Epithelial cell of esophagus (primary cell): ENCODE results near the gene DCAKD.
"Not testable (repeated sequence)": the region's sequence is repeated elsewhere in the genome, so short reads cannot be mapped to it uniquely, and the experiment has no call there.

Experiments used
- DNase-seq: peaks from one replicate; pipeline ENCODE4 v3.0.0; 2010; ENCODE audit warnings: low read depth
- H3K4me3 ChIP-seq: 2 replicates; pipeline ENCODE4 v1.5.1; 2011; ENCODE audit warnings: mild to moderate bottlenecking, low read length, control low read depth
- CTCF ChIP-seq: IDR thresholded peaks from 2 replicates; pipeline ENCODE4 v1.5.1; 2011; ENCODE audit warnings: low read depth, mild to moderate bottlenecking, low read length, control low read depth, inconsistent platforms; ENCODE audit not compliant: insufficient read depth; ENCODE audit errors: missing control alignments

Gene DCAKD

GRCh38 chr17:45067637-45068036, 16.2 kb upstream of the DCAKD start:
- TF ChIP-seq CTCF, result no peak

GRCh38 chr17:45063198-45063597, 11.8 kb upstream of the DCAKD start:
- no peak for TF ChIP-seq CTCF
- DNase-seq, result no peak
- H3K4me3 ChIP-seq, result no peak overlapping the region

More at GRCh38 chr17:45067637-45068036, 16.2 kb upstream of the DCAKD start:
- no peak overlapping the region for H3K4me3 ChIP-seq
- DNase-seq, result no peak

- DNase-seq, result no peak
- no peak for TF ChIP-seq CTCF
- peak overlapping the region; percentile 89 for H3K4me3 ChIP-seq
Measured at GRCh38 chr17:45061606-45062205, 10.3 kb upstream of the DCAKD start.

- peak; percentile 100 for DNase-seq
- no peak for TF ChIP-seq CTCF
- peak within 1 kb of the TSS; percentile 89 for H3K4me3 ChIP-seq
Measured at GRCh38 chr17:45060797-45061605, 9.6 kb upstream of the DCAKD start, which contains the start of gene NMT1. Gene NMT1 (plus strand): TSS chr17:45061317. CDS start chr17:45061330, 13 bp downstream.

GRCh38 chr17:45060382-45060796, 9.0 kb upstream of the DCAKD start:
- H3K4me3 ChIP-seq, result peak overlapping the region; percentile 89
- no peak for DNase-seq
- TF ChIP-seq CTCF, result no peak

- DNase-seq, result peak; percentile 82
- TF ChIP-seq CTCF, result no peak
- H3K4me3 ChIP-seq, result peak overlapping the region; percentile 54
Measured at GRCh38 chr17:45052052-45052772, 780 bp upstream of the DCAKD start.

GRCh38 chr17:45051720-45052051, 254 bp upstream of the DCAKD start:
- not testable (repeated sequence) for DNase-seq, H3K4me3 ChIP-seq
